Erythroblast (primary cell): ENCODE measurements around the gene TPCN2.

Source experiments
- GATA1 ChIP-seq: IDR thresholded peaks from 2 replicates; pipeline ENCODE4 v1.6.1; 2011; ENCODE audit warnings: low read depth, mild to moderate bottlenecking, control low read depth, low read length, moderate library complexity
- POLR2A ChIP-seq: IDR thresholded peaks from 2 replicates; pipeline ENCODE4 v1.6.1; 2011; ENCODE audit warnings: mild to moderate bottlenecking, low read length

GRCh38 chr11:69000831-69001242 lies 47.9 kb upstream of the TPCN2 start:
- TF ChIP-seq POLR2A (no peak), GATA1 (no peak)
